Measurements from ENCODE around the gene TLE4. TPM values are rescaled to one million over a fixed set of nuclear protein-coding genes. Genes with fewer than 3 reads are reported as not detected.

TLE4 gene
- total and polyA plus RNA-seq, 7 donors = 7.6 to 60.9 (median 29.1) TPM

DNA sequence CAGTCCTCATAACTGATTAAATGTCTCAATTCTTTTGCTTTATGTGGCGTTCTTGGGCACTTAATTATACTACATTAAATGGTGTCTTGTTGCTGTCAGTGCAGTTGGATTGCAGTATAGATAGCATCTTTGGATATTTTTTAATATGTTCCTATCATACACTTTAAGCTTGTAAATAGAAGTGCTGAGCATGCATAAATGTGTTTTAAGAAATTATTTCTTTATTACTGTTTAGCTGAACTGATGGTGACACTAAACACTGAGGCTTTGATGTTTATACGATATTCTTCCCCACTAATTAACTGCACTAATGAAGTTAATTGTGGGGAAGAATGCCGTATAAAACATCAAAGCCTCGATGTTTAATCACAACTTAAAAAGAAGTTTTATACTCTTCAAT lies 116.6 kb downstream of the TLE4 start:
- Histone ChIP-seq H3K36me3 (no peaks in the 10 kb centered on the region), H3K4me1 (peaks cover 0 to 27% (median 12%) of the 10 kb centered on the region in 4 donors), H3K4me3 (no peak overlapping the region), H3K27ac (no peak overlapping the region), H3K9me3 (no peaks in the 10 kb centered on the region), H3K27me3 (no peaks in the 10 kb centered on the region)
- intact Hi-C loops (cut with DNase I) = loop anchor here (5.0 kb wide), 1 partner anchor 116 kb away; the partner anchor contains the start of gene TLE4
- DNase-seq = no peak
- TF ChIP-seq EP300 (IDR thresholded peaks at IDR 0.05) (no peak), POLR2A (IDR thresholded peaks at IDR 0.05) (no peak), POLR2AphosphoS5 (IDR thresholded peaks at IDR 0.05) (no peak)
- TF ChIP-seq, protein P1, sequence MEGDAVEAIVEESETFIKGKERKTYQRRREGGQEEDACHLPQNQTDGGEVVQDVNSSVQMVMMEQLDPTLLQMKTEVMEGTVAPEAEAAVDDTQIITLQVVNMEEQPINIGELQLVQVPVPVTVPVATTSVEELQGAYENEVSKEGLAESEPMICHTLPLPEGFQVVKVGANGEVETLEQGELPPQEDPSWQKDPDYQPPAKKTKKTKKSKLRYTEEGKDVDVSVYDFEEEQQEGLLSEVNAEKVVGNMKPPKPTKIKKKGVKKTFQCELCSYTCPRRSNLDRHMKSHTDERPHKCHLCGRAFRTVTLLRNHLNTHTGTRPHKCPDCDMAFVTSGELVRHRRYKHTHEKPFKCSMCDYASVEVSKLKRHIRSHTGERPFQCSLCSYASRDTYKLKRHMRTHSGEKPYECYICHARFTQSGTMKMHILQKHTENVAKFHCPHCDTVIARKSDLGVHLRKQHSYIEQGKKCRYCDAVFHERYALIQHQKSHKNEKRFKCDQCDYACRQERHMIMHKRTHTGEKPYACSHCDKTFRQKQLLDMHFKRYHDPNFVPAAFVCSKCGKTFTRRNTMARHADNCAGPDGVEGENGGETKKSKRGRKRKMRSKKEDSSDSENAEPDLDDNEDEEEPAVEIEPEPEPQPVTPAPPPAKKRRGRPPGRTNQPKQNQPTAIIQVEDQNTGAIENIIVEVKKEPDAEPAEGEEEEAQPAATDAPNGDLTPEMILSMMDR (IDR thresholded peaks at IDR 0.05) = no peak
- WGBS, 2 donors = 77 to 93% methylated on average over 4 of the region's 4 CpGs

DNA sequence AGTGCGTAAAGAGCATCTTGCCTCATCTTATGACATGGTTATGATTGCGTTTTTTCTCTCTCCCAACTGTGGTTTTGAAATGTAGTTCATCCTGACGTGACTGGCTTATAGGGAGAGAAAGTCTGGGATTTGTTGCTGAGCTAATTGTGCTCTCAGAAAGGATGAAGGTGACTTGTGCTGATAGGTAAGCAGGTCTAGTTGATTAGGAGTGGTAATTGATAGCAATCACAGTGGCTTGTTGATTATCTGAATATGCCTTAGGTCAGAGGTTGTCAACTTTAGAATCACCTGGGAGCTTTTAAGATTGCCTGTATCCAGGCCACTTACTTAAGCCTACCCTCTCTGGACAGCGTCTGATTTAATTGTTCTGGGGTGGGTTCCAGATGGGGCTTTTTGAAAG lies 117.8 kb downstream of the TLE4 start:
- Histone ChIP-seq H3K27ac (no peak overlapping the region), H3K9me3 (no peaks in the 10 kb centered on the region), H3K27me3 (no peaks in the 10 kb centered on the region), H3K4me1 (peaks cover 0 to 26% (median 12%) of the 10 kb centered on the region in 4 donors), H3K36me3 (no peaks in the 10 kb centered on the region), H3K4me3 (no peak overlapping the region)
- intact Hi-C loops (cut with DNase I) = loop anchor here (5.0 kb wide), 1 partner anchor 117 kb away; the partner anchor contains the start of gene TLE4
- no peak for DNase-seq
- TF ChIP-seq EP300 (IDR thresholded peaks at IDR 0.05) (no peak), POLR2AphosphoS5 (IDR thresholded peaks at IDR 0.05) (no peak), POLR2A (IDR thresholded peaks at IDR 0.05) (no peak)
- TF ChIP-seq, protein P1 (IDR thresholded peaks at IDR 0.05) = no peak
- 72 to 92% methylated on average over 4 of the region's 4 CpGs for WGBS, 2 donors

DNA sequence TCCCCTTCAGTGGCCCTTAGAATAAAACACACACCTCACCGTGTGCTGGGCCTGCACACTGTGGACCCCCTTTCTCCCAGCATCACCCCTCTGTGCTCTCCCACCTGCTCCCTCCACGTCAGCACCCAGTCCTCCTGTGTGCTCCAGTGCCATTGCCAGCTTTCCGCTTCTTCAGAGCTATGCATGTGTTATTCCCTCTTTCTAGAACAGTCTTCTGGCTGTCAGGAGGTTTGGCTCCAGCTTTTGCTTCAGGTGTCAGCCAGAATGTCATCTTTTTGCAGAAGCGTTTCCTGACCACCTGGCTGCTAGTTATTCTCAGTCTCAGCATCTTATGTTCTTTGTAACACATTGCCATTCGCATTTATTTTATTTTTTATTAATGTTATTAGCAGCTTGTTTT lies 119.7 kb downstream of the TLE4 start:
- Histone ChIP-seq H3K9me3 (no peaks in the 10 kb centered on the region), H3K4me1 (peaks cover 0 to 6% (median 3%) of the 10 kb centered on the region in 4 donors), H3K36me3 (no peaks in the 10 kb centered on the region), H3K4me3 (no peak overlapping the region), H3K27me3 (no peaks in the 10 kb centered on the region), H3K27ac (no peak overlapping the region)
- WGBS, 2 donors = 97% methylated on average over 5 of the region's 5 CpGs
- TF ChIP-seq EP300 (IDR thresholded peaks at IDR 0.05) (no peak), POLR2AphosphoS5 (IDR thresholded peaks at IDR 0.05) (no peak), POLR2A (IDR thresholded peaks at IDR 0.05) (no peak)
- TF ChIP-seq, protein P1 (IDR thresholded peaks at IDR 0.05) = no peak
- DNase-seq = no peak
- intact Hi-C loops (cut with DNase I) = no loop called here

GRCh38 chr9:79692857-79693571 lies 121.2 kb downstream of the TLE4 start:
- DNase-seq = no peak
- Histone ChIP-seq H3K27ac (no peak overlapping the region), H3K4me1 (no peaks in the 10 kb centered on the region), H3K36me3 (no peaks in the 10 kb centered on the region), H3K4me3 (no peak overlapping the region), H3K27me3 (no peaks in the 10 kb centered on the region), H3K9me3 (no peaks in the 10 kb centered on the region)
- WGBS, 2 donors = 85 to 91% methylated on average over 7 of the region's 7 CpGs
- no peak for TF ChIP-seq EP300 (IDR thresholded peaks at IDR 0.05)
- TF ChIP-seq, protein P1 (IDR thresholded peaks at IDR 0.05) = no peak
- TF ChIP-seq POLR2A (IDR thresholded peaks at IDR 0.05) = no peak
- no peak for TF ChIP-seq POLR2AphosphoS5 (IDR thresholded peaks at IDR 0.05)
- intact Hi-C loops (cut with DNase I) = no loop called here
